K562 (cell line): ENCODE data around the gene KRTAP4-6. TPM values are rescaled to one million over a fixed set of nuclear protein-coding genes. Genes with fewer than 3 reads are reported as not detected.
A peak's percentile ranks its signal among the peaks of the same experiment; 100 is the strongest.

Experiments
- ATAC-seq: fragments of 200-7000 bp; cut with Tn5 transposase; 3 replicates; pipeline ENCODE4 v1.9.1; 2020; ENCODE audit warnings: moderate library complexity
- BruUV-seq: library from RNA; stranded (reverse); fragments of 400-500 nt; replicated peaks from 2 replicates; lab custom pipeline; 2021; lab: Mats Ljungman, UMichigan
- CTCF ChIA-PET: fragments of 300-600 bp; formaldehyde crosslinking; extraction: SDS; loops from one replicate; lab custom pipeline; 2021; ENCODE audit warnings: low intra/inter-chr PET ratio; lab: Yijun Ruan, JAX
- POLR2A ChIA-PET: fragments of 300-600, 350-650 bp; sonication (Branson Sonifier 250); formaldehyde crosslinking; extraction: SDS; loops from one replicate; lab custom pipeline; 2021; ENCODE audit warnings: antibody characterized with exemption, inconsistent platforms; lab: Yijun Ruan, JAX
- DNase-seq, 4 experiments: peaks; one replicate each; pipeline versions ENCODE4 v3.0.0 to v3.0.0-alpha.2; 2011 to 2018; ENCODE audit warnings: low spot score in 3 of 4, mixed read lengths in 3 of 4; ENCODE audit errors: extremely low read depth in 1 of 4
- FAIRE-seq: peaks from 2 replicates; lab custom pipeline; 2011; peaks lifted over from hg19 to GRCh38; lab: Jason Lieb, UNC
- H2AFZ ChIP-seq: 2 replicates; pipeline ENCODE4 v1.6.0; 2011; ENCODE audit warnings: low read depth, low read length, control low read depth, inconsistent platforms
- H3K27ac ChIP-seq: fragments of 200-600 bp; 3 replicates; pipeline ENCODE4 v1.8.0; 2011; ENCODE audit warnings: low read depth, mild to moderate bottlenecking, control low read depth, inconsistent platforms, low read length, moderate library complexity, mixed read lengths; ENCODE audit errors: extremely low read depth
- H3K27me3 ChIP-seq, 2 experiments: fragments of 300-600 bp in 1 of 2; 2 replicates in 1 of 2; 3 replicates in 1 of 2; pipeline versions ENCODE4 v1.6.0 to v1.8.0; 2011; ENCODE audit warnings: inconsistent platforms in 2 of 2, low read length in 2 of 2, mild to moderate bottlenecking in 1 of 2, mixed read lengths in 1 of 2, moderate library complexity in 1 of 2; ENCODE audit not compliant: control insufficient read depth in 2 of 2, insufficient read depth in 2 of 2
- H3K36me3 ChIP-seq: fragments of 300-600 bp; 3 replicates; pipeline ENCODE4 v1.8.0; 2011; ENCODE audit warnings: mild to moderate bottlenecking, low read length, inconsistent platforms; ENCODE audit not compliant: control insufficient read depth, insufficient read depth
- H3K4me1 ChIP-seq, 2 experiments: fragments of 200-600 bp in 1 of 2; replicated peaks in 1 of 2; 2 replicates in 1 of 2; 3 replicates in 1 of 2; pipeline versions ENCODE4 v1.5.1 to v1.8.0; 2011; ENCODE audit warnings: inconsistent platforms in 2 of 2, low read length in 2 of 2, mild to moderate bottlenecking in 1 of 2, mixed read lengths in 1 of 2, moderate library complexity in 1 of 2; ENCODE audit not compliant: control insufficient read depth in 2 of 2, insufficient read depth in 2 of 2
- H3K4me2 ChIP-seq: 2 replicates; pipeline ENCODE4 v1.6.1; 2011; ENCODE audit warnings: low read length, control low read depth, inconsistent platforms, mixed read lengths; ENCODE audit not compliant: insufficient read depth
- H3K4me3 ChIP-seq: fragments of 200-600 bp; sonication (generic), shearing (Covaris generic); 2 replicates; pipeline ENCODE4 v1.5.1; 2016; ENCODE audit warnings: control low read depth, inconsistent platforms
- H3K79me2 ChIP-seq: fragments of 200-600 bp; 3 replicates; pipeline ENCODE4 v1.8.0; 2011; ENCODE audit warnings: low read length, inconsistent platforms; ENCODE audit not compliant: control insufficient read depth, insufficient read depth
- H3K9ac ChIP-seq, 2 experiments: 2 replicates each; pipeline versions ENCODE4 v1.6.0 to v1.6.1; 2011; ENCODE audit warnings: low read depth in 2 of 2, low read length in 2 of 2, control low read depth in 1 of 2, inconsistent platforms in 1 of 2, mild to moderate bottlenecking in 1 of 2, mixed read lengths in 1 of 2; ENCODE audit not compliant: insufficient read depth in 1 of 2
- H3K9me1 ChIP-seq: one replicate; pipeline ENCODE4 v1.6.0; 2011; ENCODE audit warnings: inconsistent platforms, mild to moderate bottlenecking, low read length, moderate library complexity; ENCODE audit not compliant: control insufficient read depth, insufficient read depth
- H3K9me3 ChIP-seq: replicated peaks from 2 replicates; pipeline ENCODE4 v1.5.1; 2011; ENCODE audit warnings: low read depth, low read length, inconsistent platforms; ENCODE audit not compliant: control insufficient read depth, insufficient read depth
- H4K20me1 ChIP-seq: replicated peaks from 2 replicates; pipeline ENCODE4 v1.6.1; 2011; ENCODE audit warnings: low read length, inconsistent platforms, mixed read lengths; ENCODE audit not compliant: control insufficient read depth, insufficient read depth
- C11orf30 ChIP-seq: fragments of 450-650 bp; IDR thresholded peaks from 2 replicates; pipeline ENCODE4 v1.6.1; 2016; ENCODE audit warnings: low read depth, mild to moderate bottlenecking
- CREB3L1 ChIP-seq: fragments of 450-650 bp; IDR thresholded peaks from 2 replicates; pipeline ENCODE4 v1.6.1; 2014; ENCODE audit warnings: low read depth, mild to moderate bottlenecking, moderate library complexity, borderline replicate concordance
- MEF2D ChIP-seq: conservative IDR thresholded peaks from 2 replicates; pipeline ENCODE4 v1.6.1; 2016; ENCODE audit warnings: low read depth, missing genetic modification characterization, missing compliant biosample characterization
- NCOA6 ChIP-seq: fragments of 450-650 bp; IDR thresholded peaks from 2 replicates; pipeline ENCODE4 v1.6.1; 2017; ENCODE audit warnings: mild to moderate bottlenecking
- ZNF316 ChIP-seq: fragments of 450-650 bp; IDR thresholded peaks from 2 replicates; pipeline ENCODE4 v1.6.1; 2016
- WGBS: fragments of 100-300 bp; shearing (Covaris generic); methylation state at CpG from one replicate; pipeline ENCODE4 v1.1.6; 2016; ENCODE audit warnings: low coverage, mixed read lengths; ENCODE audit not compliant: insufficient coverage; ENCODE audit errors: missing lambda C conversion rate; 5-methylcytosine and 5-hydroxymethylcytosine counted together
- in situ Hi-C: fragments of 300-500 bp; cut with MboI; formaldehyde crosslinking; loops from 4 replicates; pipeline ENCODE4 v1.15.0; 2018; ENCODE audit warnings: inconsistent platforms, mixed read lengths
- intact Hi-C: fragments of 100-400 bp; cut with micrococcal nuclease; formaldehyde crosslinking; loops from 2 replicates; pipeline ENCODE4 v1.14.2; 2022
- polyA plus RNA-seq, 8 experiments: library from polyadenylated mRNA; depleted of rRNA in 4 of 8; stranded (reverse) in 5 of 8; unstranded in 3 of 8; fragments of >200 nt; fragmentation: Nextera tagmentation in 2 of 8; fragmentation: Illumina TruSeq in 1 of 8; extraction: Ambion mirVana in 2 of 8; extraction: Trizol in 1 of 8; gene quantifications; 2 replicates each; pipeline versions ENCODE4 v1.2.1 to v1.2.3, GENCODE V29; 2011 to 2014; ENCODE audit warnings: inconsistent platforms in 1 of 8, missing spikeins in 1 of 8
- total RNA-seq, 7 experiments: library from RNA; depleted of rRNA in 6 of 7; stranded (reverse); fragments of >200 nt in 6 of 7; fragmentation: Illumina TruSeq in 2 of 7; extraction: Trizol in 2 of 7; gene quantifications; 2 replicates each; pipeline versions ENCODE4 v1.2.1 to v1.2.3, GENCODE V29; 2011 to 2021; ENCODE audit warnings: low replicate concordance in 1 of 7

KRTAP4-6 gene
- total and polyA plus RNA-seq, 9 of the 15 experiments (the other 6 are each of a cell fraction or from before 2014, with no cell fraction given): not detected

GRCh38 chr17:41151525-41151924, 11.2 kb upstream of the KRTAP4-6 start:
- intact Hi-C loops (no loop called here), in situ Hi-C loops (no loop called here)
- Histone ChIP-seq H3K9me3 (no peaks in the 10 kb centered on the region), H3K4me2 (no peak overlapping the region), H3K36me3 (no peaks in the 10 kb centered on the region), H2AFZ (no peak overlapping the region), H3K9ac (no peak overlapping the region), H3K27ac (no peak overlapping the region), H3K9me1 (no peaks in the 10 kb centered on the region)
- DNase-seq (no peak), ATAC-seq (no peak)
- CTCF ChIA-PET: no interaction called here
- BruUV-seq: no TSS peak
- TF ChIP-seq CREB3L1 (no peak), ZNF316 (peak; percentile 64), C11orf30 (peak; percentile 53; the same call in 1 of the 2 replicates)
- TF ChIP-seq, all 486 proteins: peak for 2
- Histone ChIP-seq H3K27me3 (no peaks in the 10 kb centered on the region; a peak in 1 of 5 replicates), H3K79me2 (no peaks in the 10 kb centered on the region), H4K20me1 (no peaks in the 10 kb centered on the region), H3K4me1 (no peaks in the 10 kb centered on the region), H3K4me3 (no peak overlapping the region)
- no peak for FAIRE-seq
- POLR2A ChIA-PET: no interaction called here
- 0% methylated on average over 2 of the region's 2 CpGs for WGBS

- Histone ChIP-seq H3K27ac (no peak overlapping the region), H4K20me1 (no peaks in the 10 kb centered on the region), H2AFZ (no peak overlapping the region), H3K4me2 (no peak overlapping the region), H3K27me3 (no peaks in the 10 kb centered on the region; a peak in 1 of 5 replicates), H3K9ac (no peak overlapping the region), H3K9me3 (no peaks in the 10 kb centered on the region), H3K9me1 (no peaks in the 10 kb centered on the region), H3K4me3 (no peak overlapping the region), H3K79me2 (no peaks in the 10 kb centered on the region), H3K36me3 (no peaks in the 10 kb centered on the region), H3K4me1 (no peaks in the 10 kb centered on the region)
- DNase-seq: no peak
- in situ Hi-C loops: no loop called here
- WGBS: 2% methylated on average over 4 of the region's 4 CpGs
- ChIA-PET POLR2A (interaction anchor here (0.8 kb wide), 1 partner anchor 11 kb away, joined by 3 read pairs; no protein-coding TSS in a partner anchor), CTCF (no interaction called here)
- no peak for FAIRE-seq
- BruUV-seq: no TSS peak
- intact Hi-C loops: no loop called here
- no peak for ATAC-seq
- TF ChIP-seq MEF2D (tag): no peak
- no peak for TF ChIP-seq NCOA6
Measured at GRCh38 chr17:41150026-41150425, 9.7 kb upstream of the KRTAP4-6 start.
